Measurements from ENCODE around the gene USP12.

Gene USP12

GRCh38 chr13:27065582-27065981 is 106.0 kb downstream of the USP12 start:
- no peak for DNase-seq

- DNase-seq, result no peak
Measured at GRCh38 chr13:27064252-27064995, 107.2 kb downstream of the USP12 start.

GRCh38 chr13:27057817-27058216 is 113.8 kb downstream of the USP12 start:
- no peak for DNase-seq

- no peak for DNase-seq
Measured at GRCh38 chr13:27055526-27055925, 116.1 kb downstream of the USP12 start.

GRCh38 chr13:27054760-27055159 is 116.9 kb downstream of the USP12 start:
- DNase-seq, result no peak

GRCh38 chr13:27053902-27054595 is 117.6 kb downstream of the USP12 start:
- no peak for DNase-seq

- peak; percentile 15 for DNase-seq
Measured at GRCh38 chr13:27053210-27053884, 118.3 kb downstream of the USP12 start.

GRCh38 chr13:27052551-27053208 is 118.9 kb downstream of the USP12 start:
- DNase-seq, result no peak

GRCh38 chr13:27047081-27047480 is 124.5 kb downstream of the USP12 start:
- DNase-seq, result no peak

- no peak for DNase-seq
Measured at GRCh38 chr13:27044837-27045570, 126.6 kb downstream of the USP12 start.

GRCh38 chr13:27043013-27043412 is 128.6 kb downstream of the USP12 start:
- no peak for DNase-seq

GRCh38 chr13:27041341-27041740 is 130.3 kb downstream of the USP12 start:
- no peak for DNase-seq

- no peak for DNase-seq
Measured at GRCh38 chr13:27040826-27041108, 130.8 kb downstream of the USP12 start.

- DNase-seq, result no peak
Measured at GRCh38 chr13:27039171-27039701, 132.4 kb downstream of the USP12 start.

- DNase-seq, result no peak
Measured at GRCh38 chr13:27038323-27038722, 133.3 kb downstream of the USP12 start.

GRCh38 chr13:27037571-27037970 is 134.0 kb downstream of the USP12 start:
- no peak for DNase-seq

GRCh38 chr13:27037171-27037570 is 134.4 kb downstream of the USP12 start:
- no peak for DNase-seq

- DNase-seq, result no peak
Measured at GRCh38 chr13:27036236-27036981, 135.2 kb downstream of the USP12 start.

GRCh38 chr13:27035892-27036235 is 135.7 kb downstream of the USP12 start:
- DNase-seq, result no peak

GRCh38 chr13:27034678-27035111 is 136.9 kb downstream of the USP12 start:
- no peak for DNase-seq

- no peak for DNase-seq
Measured at GRCh38 chr13:27028683-27029480, 142.7 kb downstream of the USP12 start.
